HEK293 (cell line): ENCODE data around the gene APBB2.

Source experiments
- CTCF ChIA-PET: fragments of 350-600 bp; formaldehyde crosslinking; extraction: SDS; loops from one replicate; lab custom pipeline; 2021; ENCODE audit warnings: antibody characterized with exemption; lab: Yijun Ruan, JAX
- POLR2A ChIA-PET: fragments of 300-600 bp; formaldehyde crosslinking; extraction: SDS; loops from one replicate; lab custom pipeline; 2020; ENCODE audit warnings: antibody characterized with exemption, inconsistent platforms; lab: Yijun Ruan, JAX
- H3K27ac ChIP-seq: fragments of 200-500 bp; sonication (Bioruptor generic); 2 replicates; pipeline ENCODE4 v1.5.1; 2014; ENCODE audit warnings: low read depth, low read length, control low read depth, inconsistent platforms; ENCODE audit errors: extremely low read depth
- H3K36me3 ChIP-seq, 2 experiments: fragments of 200-500 bp in 1 of 2; sonication (Bioruptor generic) in 1 of 2; 1 replicate in 1 of 2; 2 replicates in 1 of 2; pipeline ENCODE4 v1.5.1; 2014 to 2017; ENCODE audit warnings: inconsistent platforms in 2 of 2, low read length in 2 of 2; ENCODE audit not compliant: control insufficient read depth in 2 of 2, insufficient read depth in 1 of 2
- H3K4me1 ChIP-seq: fragments of 200-500 bp; sonication (Bioruptor generic); 2 replicates; pipeline ENCODE4 v1.5.1; 2014; ENCODE audit warnings: mild to moderate bottlenecking, low read length, inconsistent platforms; ENCODE audit not compliant: control insufficient read depth, insufficient read depth
- H3K4me3 ChIP-seq: 2 replicates; pipeline ENCODE4 v1.5.1; 2011; ENCODE audit warnings: low read depth, mild to moderate bottlenecking, control low read depth, low read length, moderate library complexity
- H3K9me3 ChIP-seq: fragments of 200-500 bp; sonication (Bioruptor generic); 2 replicates; pipeline ENCODE4 v1.5.1; 2014; ENCODE audit warnings: low read depth, low read length, inconsistent platforms; ENCODE audit not compliant: control insufficient read depth, insufficient read depth
- CTCF ChIP-seq: fragments of 450-650 bp; formaldehyde crosslinking; IDR thresholded peaks from 2 replicates; pipeline ENCODE4 v1.5.1; 2016; ENCODE audit warnings: missing biosample characterization, missing genetic modification characterization
- PRDM10 ChIP-seq: fragments of 450-650 bp; formaldehyde crosslinking; IDR thresholded peaks from 2 replicates; pipeline ENCODE4 v1.5.1; 2016; ENCODE audit warnings: missing biosample characterization, missing genetic modification characterization
- REST ChIP-seq: fragments of 450-650 bp; formaldehyde crosslinking; IDR thresholded peaks from 2 replicates; pipeline ENCODE4 v1.5.1; 2016; ENCODE audit warnings: missing biosample characterization, missing genetic modification characterization
- SETDB1 ChIP-seq: IDR thresholded peaks from one replicate; pipeline ENCODE4 v1.6.1; 2017; ENCODE audit warnings: mild to moderate bottlenecking, low read length, moderate library complexity, mixed read lengths; ENCODE audit not compliant: insufficient read length
- SP2 ChIP-seq: fragments of 450-650 bp; formaldehyde crosslinking; IDR thresholded peaks from 2 replicates; pipeline ENCODE4 v1.5.1; 2016; ENCODE audit warnings: missing biosample characterization, missing genetic modification characterization
- YY2 ChIP-seq: fragments of 450-650 bp; formaldehyde crosslinking; IDR thresholded peaks from 2 replicates; pipeline ENCODE4 v1.5.1; 2016; ENCODE audit warnings: missing biosample characterization, missing genetic modification characterization
- ZBTB26 ChIP-seq: fragments of 450-650 bp; formaldehyde crosslinking; optimal IDR thresholded peaks from 2 replicates; pipeline ENCODE3; 2016; ENCODE audit warnings: missing biosample characterization, mild to moderate bottlenecking, missing genetic modification characterization
- ZBTB6 ChIP-seq: fragments of 450-650 bp; formaldehyde crosslinking; IDR thresholded peaks from 2 replicates; pipeline ENCODE4 v1.5.1; 2017; ENCODE audit warnings: missing biosample characterization, missing genetic modification characterization
- ZFP69B ChIP-seq: fragments of 450-650 bp; formaldehyde crosslinking; IDR thresholded peaks from 2 replicates; pipeline ENCODE4 v1.5.1; 2016; ENCODE audit warnings: missing biosample characterization, missing genetic modification characterization
- ZNF19 ChIP-seq: fragments of 450-650 bp; formaldehyde crosslinking; IDR thresholded peaks from 2 replicates; pipeline ENCODE4; 2016; ENCODE audit warnings: missing biosample characterization, missing genetic modification characterization, low read depth
- ZNF248 ChIP-seq: fragments of 450-650 bp; formaldehyde crosslinking; IDR thresholded peaks from 2 replicates; pipeline ENCODE4 v1.5.1; 2017; ENCODE audit warnings: missing biosample characterization, missing genetic modification characterization
- ZNF280C ChIP-seq: fragments of 450-650 bp; formaldehyde crosslinking; IDR thresholded peaks from 2 replicates; pipeline ENCODE4 v1.5.1; 2016; ENCODE audit warnings: missing biosample characterization, missing genetic modification characterization
- ZNF48 ChIP-seq: fragments of 450-650 bp; formaldehyde crosslinking; IDR thresholded peaks from 2 replicates; pipeline ENCODE4 v1.5.1; 2016; ENCODE audit warnings: missing biosample characterization, missing genetic modification characterization
- ZNF501 ChIP-seq: fragments of 450-650 bp; formaldehyde crosslinking; IDR thresholded peaks from 2 replicates; pipeline ENCODE4 v1.5.1; 2016; ENCODE audit warnings: missing biosample characterization, missing genetic modification characterization
- ZNF530 ChIP-seq: fragments of 450-650 bp; formaldehyde crosslinking; IDR thresholded peaks from 2 replicates; pipeline ENCODE4 v1.5.1; 2016; ENCODE audit warnings: low read depth, missing biosample characterization, missing genetic modification characterization
- ZNF571 ChIP-seq: fragments of 450-650 bp; formaldehyde crosslinking; IDR thresholded peaks from 2 replicates; pipeline ENCODE4 v1.5.0; 2017; ENCODE audit warnings: missing biosample characterization, missing genetic modification characterization
- ZNF624 ChIP-seq: fragments of 450-650 bp; formaldehyde crosslinking; IDR thresholded peaks from 2 replicates; pipeline ENCODE4 v1.5.1; 2017; ENCODE audit warnings: missing biosample characterization, missing genetic modification characterization
- ZNF654 ChIP-seq: fragments of 450-650 bp; formaldehyde crosslinking; IDR thresholded peaks from 2 replicates; pipeline ENCODE4 v1.5.1; 2016; ENCODE audit warnings: low read depth, missing biosample characterization, missing genetic modification characterization
- ZNF76 ChIP-seq: fragments of 450-650 bp; formaldehyde crosslinking; IDR thresholded peaks from 2 replicates; pipeline ENCODE4; 2016; ENCODE audit warnings: low read depth, missing biosample characterization, missing genetic modification characterization, borderline replicate concordance
- ZSCAN23 ChIP-seq: fragments of 450-650 bp; formaldehyde crosslinking; IDR thresholded peaks from 2 replicates; pipeline ENCODE4 v1.5.1; 2016; ENCODE audit warnings: missing biosample characterization, missing genetic modification characterization
- ZSCAN30 ChIP-seq: fragments of 450-650 bp; IDR thresholded peaks from 2 replicates; pipeline ENCODE4 v1.5.1; 2018; ENCODE audit warnings: missing biosample characterization, mild to moderate bottlenecking, missing genetic modification characterization, moderate library complexity

APBB2 gene

GRCh38 chr4:40916880-40917279 is 297.5 kb downstream of the APBB2 start:
- 0 out of 2 replicates have a peak, but pooled peaks have one; percentile 11 for TF ChIP-seq CTCF (tag by site-specific recombination)
- no peak for TF ChIP-seq ZBTB26 (tag by site-specific recombination)
- no peak overlapping the region for H3K27ac ChIP-seq
- no peak overlapping the region for H3K4me3 ChIP-seq
- POLR2A ChIA-PET: no interaction called here
- peaks cover 3% of the 10 kb centered on the region; the same call in 1 of the 2 replicates for H3K4me1 ChIP-seq
- H3K36me3 ChIP-seq: no peaks in the 10 kb centered on the region
- CTCF ChIA-PET: interaction anchor here (0.6 to 2.6 kb wide), 5 partner anchors 8 to 292 kb away, joined by 3 to 11 read pairs (median 4); no protein-coding TSS in a partner anchor
- H3K9me3 ChIP-seq: no peaks in the 10 kb centered on the region

GRCh38 chr4:40916218-40916555 is 298.2 kb downstream of the APBB2 start:
- H3K4me1 ChIP-seq: peaks cover 3% of the 10 kb centered on the region; the same call in 1 of the 2 replicates
- POLR2A ChIA-PET: no interaction called here
- H3K9me3 ChIP-seq: no peaks in the 10 kb centered on the region
- no peak overlapping the region for H3K27ac ChIP-seq
- no peak overlapping the region for H3K4me3 ChIP-seq
- CTCF ChIA-PET: interaction anchor here (0.6 to 2.6 kb wide), 5 partner anchors 9 to 179 kb away, joined by 3 to 11 read pairs (median 3); no protein-coding TSS in a partner anchor
- H3K36me3 ChIP-seq: no peaks in the 10 kb centered on the region
- TF ChIP-seq SETDB1 (no peak), ZNF624 (no peak), ZFP69B (tag by site-specific recombination) (no peak), ZNF571 (tag by site-specific recombination) (no peak), ZNF501 (no peak), ZNF280C (tag by site-specific recombination) (no peak), ZNF654 (tag by site-specific recombination) (no peak), ZSCAN30 (no peak), YY2 (no peak), ZBTB6 (tag by site-specific recombination) (no peak), ZNF48 (tag by site-specific recombination) (no peak), ZNF248 (tag by site-specific recombination) (no peak), ZNF76 (tag by site-specific recombination) (no peak), SP2 (no peak), REST (tag by site-specific recombination) (no peak), ZNF19 (tag by site-specific recombination) (no peak), ZSCAN23 (no peak), PRDM10 (no peak), ZNF530 (tag by site-specific recombination) (no peak)
- TF ChIP-seq, all 188 proteins: peak for 0
